HFF-Myc (cell line): ENCODE data around the gene C9orf50.

Experiments used
- DNase-seq: peaks from one replicate; pipeline ENCODE4 v3.0.0-alpha.2; 2011; ENCODE audit warnings: low read depth; ENCODE audit errors: extremely low read depth
- H3K4me3 ChIP-seq: replicated peaks from 2 replicates; pipeline ENCODE4 v1.5.1; 2011; ENCODE audit warnings: low read depth, mild to moderate bottlenecking, control low read depth, low read length
- TF ChIP-seq, protein P1 (sequence below): IDR thresholded peaks from 2 replicates; pipeline ENCODE4 v1.5.1; 2012; ENCODE audit warnings: mild to moderate bottlenecking, low read depth, low read length, control low read depth; ENCODE audit errors: missing control alignments

The C9orf50 gene

DNA sequence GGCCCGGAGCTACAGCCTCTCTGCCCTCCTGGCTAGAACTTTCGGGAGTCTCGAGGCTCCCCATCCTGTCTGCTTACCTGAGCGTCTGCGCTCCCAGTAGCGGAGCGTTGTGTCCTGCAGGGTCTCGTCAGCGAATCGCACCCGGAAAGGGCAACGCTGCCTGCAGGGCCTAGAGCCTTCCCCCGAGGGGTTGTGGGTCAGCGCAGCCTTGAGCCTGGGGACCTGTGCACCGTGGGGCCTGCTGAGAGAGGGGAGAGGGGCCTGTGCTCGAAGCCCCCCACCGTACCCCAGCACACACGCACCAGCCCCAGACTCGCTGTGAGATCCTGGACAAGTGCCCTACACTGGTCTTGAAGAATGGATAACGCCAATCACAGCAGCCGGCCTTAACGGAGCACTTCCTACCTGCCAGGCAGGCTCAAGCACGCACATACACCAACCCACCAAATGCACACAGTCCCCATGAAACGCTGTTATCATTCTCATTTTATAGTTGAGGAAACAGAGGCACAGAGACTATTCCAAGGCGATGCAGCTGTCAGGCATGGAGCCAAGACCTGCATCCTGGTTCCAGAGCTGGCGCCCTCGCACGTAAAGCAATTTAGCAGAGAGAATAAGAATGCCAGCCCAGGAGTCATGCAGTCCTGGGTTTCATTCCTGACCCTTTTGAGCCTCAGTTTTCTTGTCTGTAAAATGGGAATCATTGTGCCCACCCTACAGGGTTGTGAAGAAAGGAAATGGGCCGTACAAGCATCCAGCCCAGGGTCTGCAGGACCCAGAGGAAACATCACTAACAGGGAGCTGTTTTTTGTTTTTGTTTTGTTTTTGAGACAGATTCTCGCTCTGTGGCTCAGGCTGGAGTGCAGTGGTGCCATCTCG is 5.3 kb downstream of the C9orf50 start:
- no peak for DNase-seq
- TF ChIP-seq, protein P1, sequence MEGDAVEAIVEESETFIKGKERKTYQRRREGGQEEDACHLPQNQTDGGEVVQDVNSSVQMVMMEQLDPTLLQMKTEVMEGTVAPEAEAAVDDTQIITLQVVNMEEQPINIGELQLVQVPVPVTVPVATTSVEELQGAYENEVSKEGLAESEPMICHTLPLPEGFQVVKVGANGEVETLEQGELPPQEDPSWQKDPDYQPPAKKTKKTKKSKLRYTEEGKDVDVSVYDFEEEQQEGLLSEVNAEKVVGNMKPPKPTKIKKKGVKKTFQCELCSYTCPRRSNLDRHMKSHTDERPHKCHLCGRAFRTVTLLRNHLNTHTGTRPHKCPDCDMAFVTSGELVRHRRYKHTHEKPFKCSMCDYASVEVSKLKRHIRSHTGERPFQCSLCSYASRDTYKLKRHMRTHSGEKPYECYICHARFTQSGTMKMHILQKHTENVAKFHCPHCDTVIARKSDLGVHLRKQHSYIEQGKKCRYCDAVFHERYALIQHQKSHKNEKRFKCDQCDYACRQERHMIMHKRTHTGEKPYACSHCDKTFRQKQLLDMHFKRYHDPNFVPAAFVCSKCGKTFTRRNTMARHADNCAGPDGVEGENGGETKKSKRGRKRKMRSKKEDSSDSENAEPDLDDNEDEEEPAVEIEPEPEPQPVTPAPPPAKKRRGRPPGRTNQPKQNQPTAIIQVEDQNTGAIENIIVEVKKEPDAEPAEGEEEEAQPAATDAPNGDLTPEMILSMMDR: no peak
- H3K4me3 ChIP-seq: no peak overlapping the region

DNA sequence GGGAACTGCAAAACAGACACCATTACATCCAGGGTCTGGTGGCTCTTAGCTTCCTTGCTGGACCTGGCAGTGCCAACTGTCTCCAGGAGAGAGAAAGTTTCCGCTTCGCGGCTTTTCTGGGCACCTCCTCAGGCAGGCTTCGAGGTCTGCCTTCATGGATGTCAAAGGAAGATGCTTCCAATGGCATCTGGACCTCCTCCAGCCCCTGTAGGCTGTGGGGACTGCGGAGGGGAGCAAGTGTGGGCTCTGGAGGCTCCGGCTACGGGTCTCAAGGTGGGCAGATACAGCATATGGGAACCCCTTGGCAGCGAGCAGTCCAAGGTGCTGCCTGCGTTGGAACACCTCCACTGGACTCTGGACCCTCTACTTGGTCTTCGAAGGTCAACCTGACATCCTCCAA is 6.0 kb downstream of the C9orf50 start:
- no peak overlapping the region for H3K4me3 ChIP-seq
- TF ChIP-seq, protein P1: no peak
- DNase-seq: no peak

GRCh38 chr9:129613520-129614175 is 7.3 kb downstream of the C9orf50 start:
- H3K4me3 ChIP-seq: no peak overlapping the region
- TF ChIP-seq, protein P1: no peak
- no peak for DNase-seq

DNA sequence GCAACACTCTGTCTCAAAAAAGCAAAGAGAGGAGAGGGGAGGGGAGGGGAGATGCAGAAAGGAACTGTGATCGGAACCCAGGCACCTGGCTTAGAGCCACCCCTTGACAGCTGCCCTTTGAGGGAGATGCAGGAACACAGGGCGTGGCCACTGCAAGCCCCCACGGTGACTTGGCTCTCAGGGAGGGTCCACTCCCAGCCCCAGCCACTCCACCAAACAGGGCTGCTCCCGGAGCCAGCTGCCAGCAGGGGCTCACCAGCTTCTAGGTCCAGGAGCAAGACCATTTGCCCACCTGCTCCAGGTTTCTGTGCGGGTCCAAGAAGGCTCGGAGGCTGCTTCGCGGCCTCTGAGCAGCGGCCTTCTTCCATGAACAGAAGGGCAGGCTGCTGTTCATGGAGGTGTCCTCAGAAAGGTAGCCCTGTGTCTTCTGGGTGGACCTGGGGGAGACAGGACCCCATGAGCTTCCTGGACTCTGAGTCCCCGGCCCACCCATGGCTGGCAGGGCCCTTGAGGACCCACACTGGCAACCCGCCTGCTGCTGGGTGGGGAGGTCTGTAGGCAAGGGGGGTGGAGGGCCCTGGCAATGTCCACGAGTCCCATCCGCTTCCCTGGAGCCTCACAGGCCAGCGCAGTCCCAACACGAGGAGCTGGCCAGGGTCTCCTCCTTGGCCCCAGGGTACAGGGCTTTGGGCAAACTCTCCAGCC is 7.9 kb downstream of the C9orf50 start:
- TF ChIP-seq, protein P1: no peak
- H3K4me3 ChIP-seq: no peak overlapping the region
- no peak for DNase-seq

- TF ChIP-seq, protein P1: no peak
- no peak for DNase-seq
- H3K4me3 ChIP-seq: no peak overlapping the region
These were observed 8.8 kb downstream of the C9orf50 start for GRCh38 chr9:129612123-129612522.

- no peak overlapping the region for H3K4me3 ChIP-seq
- TF ChIP-seq, protein P1: no peak
- no peak for DNase-seq
These were observed 9.5 kb downstream of the C9orf50 start for GRCh38 chr9:129611307-129611800.
